Progenitor cell of endocrine pancreas (in vitro differentiated cells): ENCODE data around the gene SCP2. TPM values are rescaled to one million over a fixed set of nuclear protein-coding genes. Genes with fewer than 3 reads are reported as not detected.

Source experiments
- DNase-seq: peaks from one replicate; pipeline ENCODE4 v3.0.0; 2021; ENCODE audit warnings: low spot score; ENCODE audit not compliant: unreplicated experiment
- H3K27ac Mint-ChIP-seq: 2 replicates; pipeline ENCODE4 v1.8.0; 2021; ENCODE audit warnings: mild to moderate bottlenecking, moderate library complexity, mixed read lengths
- H3K27me3 Mint-ChIP-seq: 2 replicates; pipeline ENCODE4 v1.8.0; 2021; ENCODE audit warnings: mixed read lengths
- H3K36me3 Mint-ChIP-seq: 2 replicates; pipeline ENCODE4 v1.8.0; 2022; ENCODE audit warnings: mixed read lengths; ENCODE audit not compliant: insufficient read depth
- H3K4me1 Mint-ChIP-seq: 2 replicates; pipeline ENCODE4 v1.8.0; 2021; ENCODE audit warnings: low read depth, mixed read lengths
- H3K4me3 Mint-ChIP-seq: 2 replicates; pipeline ENCODE4 v1.8.0; 2021; ENCODE audit warnings: low read depth, mild to moderate bottlenecking, moderate library complexity, mixed read lengths
- H3K9me3 Mint-ChIP-seq: 2 replicates; pipeline ENCODE4 v1.8.0; 2021; ENCODE audit warnings: low read depth, mixed read lengths
- total RNA-seq: library from RNA; stranded (reverse); gene quantifications from 2 replicates; pipeline ENCODE4 v1.2.1, GENCODE V29; 2021
- TF ChIP-seq, protein P1 (sequence below): fragments of 200-600 bp; sonication (generic); IDR thresholded peaks from one replicate; pipeline ENCODE4 v1.5.0; 2021; ENCODE audit warnings: antibody characterized with exemption, mild to moderate bottlenecking; ENCODE audit not compliant: unreplicated experiment

Gene SCP2
- total RNA-seq, 1 donor from 2014 or later = 60.8 TPM

DNA sequence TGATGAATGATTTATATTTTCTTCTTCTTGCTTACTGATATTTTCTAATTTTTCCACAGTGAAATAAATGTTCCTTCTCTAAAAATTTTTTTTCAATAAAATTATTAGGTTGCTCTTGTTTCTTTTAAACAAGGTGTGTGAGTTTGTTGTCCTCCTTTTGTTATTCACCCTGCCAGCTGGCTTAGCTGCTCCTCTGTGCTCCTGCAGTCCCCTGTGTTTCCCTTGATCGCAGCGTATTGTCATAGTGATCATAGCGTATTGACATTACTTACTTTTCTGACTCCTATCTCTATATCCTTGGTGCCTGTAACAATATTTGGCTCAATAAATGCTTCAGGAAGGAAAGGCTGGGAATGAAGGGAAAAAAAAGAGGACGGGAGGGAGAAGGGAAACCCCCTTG lies 110.1 kb downstream of the SCP2 start:
- Mint-ChIP-seq H3K4me3 (no peak overlapping the region), H3K4me1 (no peaks in the 10 kb centered on the region), H3K9me3 (no peaks in the 10 kb centered on the region), H3K36me3 (peaks cover 11% of the 10 kb centered on the region), H3K27ac (no peak overlapping the region), H3K27me3 (no peaks in the 10 kb centered on the region)
- TF ChIP-seq, protein P1, sequence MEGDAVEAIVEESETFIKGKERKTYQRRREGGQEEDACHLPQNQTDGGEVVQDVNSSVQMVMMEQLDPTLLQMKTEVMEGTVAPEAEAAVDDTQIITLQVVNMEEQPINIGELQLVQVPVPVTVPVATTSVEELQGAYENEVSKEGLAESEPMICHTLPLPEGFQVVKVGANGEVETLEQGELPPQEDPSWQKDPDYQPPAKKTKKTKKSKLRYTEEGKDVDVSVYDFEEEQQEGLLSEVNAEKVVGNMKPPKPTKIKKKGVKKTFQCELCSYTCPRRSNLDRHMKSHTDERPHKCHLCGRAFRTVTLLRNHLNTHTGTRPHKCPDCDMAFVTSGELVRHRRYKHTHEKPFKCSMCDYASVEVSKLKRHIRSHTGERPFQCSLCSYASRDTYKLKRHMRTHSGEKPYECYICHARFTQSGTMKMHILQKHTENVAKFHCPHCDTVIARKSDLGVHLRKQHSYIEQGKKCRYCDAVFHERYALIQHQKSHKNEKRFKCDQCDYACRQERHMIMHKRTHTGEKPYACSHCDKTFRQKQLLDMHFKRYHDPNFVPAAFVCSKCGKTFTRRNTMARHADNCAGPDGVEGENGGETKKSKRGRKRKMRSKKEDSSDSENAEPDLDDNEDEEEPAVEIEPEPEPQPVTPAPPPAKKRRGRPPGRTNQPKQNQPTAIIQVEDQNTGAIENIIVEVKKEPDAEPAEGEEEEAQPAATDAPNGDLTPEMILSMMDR = no peak
- DNase-seq = no peak

DNA sequence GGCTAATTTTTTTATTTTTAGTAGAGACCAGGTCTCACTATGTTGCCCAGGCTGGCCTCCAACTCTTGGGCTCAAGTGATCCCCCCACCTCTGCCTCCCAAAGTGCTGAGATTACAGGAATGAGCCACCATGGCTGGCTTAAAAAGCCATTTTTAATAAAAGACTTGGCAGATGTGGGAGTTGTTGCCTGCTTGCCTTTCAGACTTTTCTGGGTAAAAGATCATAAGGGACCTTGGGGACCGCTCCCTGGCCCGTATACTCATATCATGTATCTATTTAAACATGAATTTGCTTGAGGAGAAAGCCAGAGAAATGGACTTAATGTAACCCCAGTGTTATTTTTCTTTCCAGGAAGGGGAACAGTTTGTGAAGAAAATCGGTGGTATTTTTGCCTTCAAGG lies 111.5 kb downstream of the SCP2 start:
- peaks cover 8% of the 10 kb centered on the region for H3K36me3 Mint-ChIP-seq
- no peaks in the 10 kb centered on the region for H3K27me3 Mint-ChIP-seq
- no peak for DNase-seq
- H3K9me3 Mint-ChIP-seq = no peaks in the 10 kb centered on the region
- no peaks in the 10 kb centered on the region for H3K4me1 Mint-ChIP-seq
- TF ChIP-seq, protein P1 = no peak
- no peak overlapping the region for H3K27ac Mint-ChIP-seq
- no peak overlapping the region for H3K4me3 Mint-ChIP-seq

DNA sequence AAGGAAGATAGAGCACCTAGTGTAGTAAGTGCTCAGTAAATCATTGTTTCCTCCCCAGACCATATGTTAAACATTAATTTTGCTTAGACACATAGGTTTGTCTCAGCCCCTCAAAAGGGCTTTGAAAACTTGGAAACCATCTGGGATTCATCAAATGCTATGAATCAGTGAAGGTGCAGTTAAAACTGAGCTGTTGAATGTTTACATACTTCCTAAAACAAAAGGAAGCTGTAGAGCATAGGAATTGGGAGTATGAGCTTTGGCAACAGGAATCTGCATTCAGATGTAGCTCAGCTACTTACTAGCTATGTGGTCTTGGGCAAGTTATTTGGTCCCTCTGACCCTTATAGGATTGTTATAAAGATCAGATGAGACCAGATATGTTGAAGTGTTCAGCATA lies 116.2 kb downstream of the SCP2 start:
- TF ChIP-seq, protein P1 = no peak
- Mint-ChIP-seq H3K27me3 (no peaks in the 10 kb centered on the region), H3K4me1 (peaks cover 5% of the 10 kb centered on the region), H3K27ac (no peak overlapping the region), H3K36me3 (peaks cover 8% of the 10 kb centered on the region), H3K9me3 (no peaks in the 10 kb centered on the region), H3K4me3 (no peak overlapping the region)
- DNase-seq = no peak

DNA sequence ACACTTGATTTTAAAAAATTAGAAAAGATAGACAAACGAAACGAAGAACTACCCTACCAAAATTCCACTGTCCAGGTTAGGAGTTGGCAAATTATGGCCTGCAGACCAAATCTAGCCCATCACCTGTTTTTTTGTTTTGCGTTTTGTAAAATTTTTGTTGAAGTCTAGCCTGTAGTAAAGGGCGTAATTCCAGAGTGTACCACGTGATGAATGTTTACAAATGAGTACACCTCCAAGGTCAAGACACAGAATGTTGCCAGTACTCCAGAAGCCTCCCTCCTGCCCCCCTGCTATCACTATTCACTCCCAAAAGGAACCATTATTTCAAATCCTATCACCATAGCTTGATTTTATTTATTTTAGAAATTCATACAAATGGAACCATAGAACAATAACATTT lies 117.8 kb downstream of the SCP2 start:
- H3K4me1 Mint-ChIP-seq = peaks cover 5% of the 10 kb centered on the region
- H3K27ac Mint-ChIP-seq = no peak overlapping the region
- H3K4me3 Mint-ChIP-seq = no peak overlapping the region
- no peaks in the 10 kb centered on the region for H3K27me3 Mint-ChIP-seq
- no peaks in the 10 kb centered on the region for H3K9me3 Mint-ChIP-seq
- DNase-seq = no peak
- peaks cover 5% of the 10 kb centered on the region for H3K36me3 Mint-ChIP-seq
- TF ChIP-seq, protein P1 = no peak

DNA sequence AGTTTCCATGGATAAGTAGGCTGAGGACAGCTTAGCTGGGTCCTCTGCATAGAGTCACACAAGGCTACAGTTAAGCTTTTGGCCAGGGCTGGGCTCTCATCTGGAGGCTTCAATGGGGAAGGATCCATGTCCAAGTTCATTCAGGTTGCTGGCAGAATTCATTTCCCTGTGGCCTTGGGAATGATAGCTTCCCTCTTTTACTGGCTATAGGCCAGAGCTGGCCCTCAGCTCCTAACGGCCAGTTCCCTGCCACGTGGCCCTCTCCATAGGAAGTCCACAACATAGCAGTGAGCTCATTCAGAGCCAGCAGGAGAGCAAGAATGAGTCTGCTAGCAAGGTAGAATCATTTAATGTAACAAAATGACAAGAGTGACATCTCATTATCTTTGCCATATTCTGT lies 119.9 kb downstream of the SCP2 start:
- no peaks in the 10 kb centered on the region for H3K9me3 Mint-ChIP-seq
- no peaks in the 10 kb centered on the region for H3K27me3 Mint-ChIP-seq
- no peak overlapping the region for H3K4me3 Mint-ChIP-seq
- no peak overlapping the region for H3K27ac Mint-ChIP-seq
- peaks cover 5% of the 10 kb centered on the region for H3K4me1 Mint-ChIP-seq
- peaks cover 8% of the 10 kb centered on the region for H3K36me3 Mint-ChIP-seq
- TF ChIP-seq, protein P1 = no peak
- no peak for DNase-seq
